Stimulated activated CD4-positive, alpha-beta T cell treated with anti-CD3 and anti-CD28 coated beads, Interleukin-4, amount 100 ng/mL, for 1 hour (primary cell): ENCODE measurements around the gene VASH2.

Experiments used
- DNase-seq: peaks from one replicate; pipeline ENCODE4 v3.0.0-alpha.2; 2020

VASH2 gene

DNA sequence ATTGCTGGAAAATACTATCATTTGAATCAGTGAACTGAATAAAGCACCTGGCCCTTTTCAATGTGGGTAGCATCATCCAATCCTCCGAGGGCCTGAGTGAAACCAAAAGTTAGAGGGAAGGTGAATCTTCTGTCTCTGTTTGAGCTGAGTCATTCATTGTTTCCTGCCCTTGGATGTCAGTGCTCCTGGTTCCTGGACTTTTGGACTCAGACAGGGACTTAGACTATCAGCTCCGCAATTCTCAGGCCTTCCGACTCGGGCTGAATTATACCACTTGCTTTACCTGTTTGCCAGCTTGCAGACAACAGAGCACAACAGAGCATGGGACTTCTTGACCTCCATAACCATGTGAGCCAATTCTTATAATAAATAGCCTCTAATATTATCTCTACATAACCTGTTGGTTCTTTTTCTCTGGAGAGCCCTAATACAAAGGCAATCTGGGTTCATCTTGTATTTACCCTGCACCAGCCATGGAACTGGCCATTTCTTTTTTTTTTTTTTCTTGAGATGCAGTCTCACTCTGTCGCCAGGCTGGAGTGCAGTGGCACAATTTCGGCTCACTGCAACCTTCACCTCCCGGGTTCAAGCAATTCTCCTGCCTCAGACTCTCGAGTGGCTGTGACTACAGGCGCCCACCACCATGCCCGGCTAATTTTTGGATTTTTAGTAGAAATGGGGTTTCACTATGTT, 19.2 kb upstream of the VASH2 start:
- no peak for DNase-seq

- DNase-seq = no peak
Observed at GRCh38 chr1:212933815-212934471, 16.4 kb upstream of the VASH2 start.

DNA sequence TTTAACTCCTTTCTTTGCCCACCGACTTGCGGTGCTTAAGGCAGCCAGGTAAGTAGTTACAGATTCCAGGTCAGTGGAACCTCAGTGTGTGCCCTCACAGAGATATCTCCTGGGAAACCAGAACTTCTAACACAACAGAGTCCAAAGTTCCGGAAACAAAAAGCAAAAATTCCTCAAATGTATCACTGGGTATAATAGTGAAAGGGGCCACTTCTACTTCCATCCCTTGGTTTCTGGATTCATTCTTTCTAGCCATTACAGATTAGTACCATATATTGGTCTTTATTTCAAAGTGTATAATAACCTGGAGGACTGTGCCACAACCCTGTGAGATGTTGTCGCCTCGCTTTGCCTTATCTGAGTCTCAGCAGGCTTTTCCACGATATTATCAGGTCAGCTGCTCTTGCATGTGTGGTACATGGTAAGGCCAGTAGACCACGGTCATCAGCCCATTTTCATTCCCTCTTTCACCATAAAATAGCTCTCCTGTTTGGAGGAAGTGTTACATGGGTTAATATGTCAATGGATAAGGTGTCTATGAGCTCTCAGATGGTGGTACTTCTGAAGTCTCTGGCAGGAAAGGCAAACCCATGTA, 14.9 kb upstream of the VASH2 start:
- no peak for DNase-seq

DNA sequence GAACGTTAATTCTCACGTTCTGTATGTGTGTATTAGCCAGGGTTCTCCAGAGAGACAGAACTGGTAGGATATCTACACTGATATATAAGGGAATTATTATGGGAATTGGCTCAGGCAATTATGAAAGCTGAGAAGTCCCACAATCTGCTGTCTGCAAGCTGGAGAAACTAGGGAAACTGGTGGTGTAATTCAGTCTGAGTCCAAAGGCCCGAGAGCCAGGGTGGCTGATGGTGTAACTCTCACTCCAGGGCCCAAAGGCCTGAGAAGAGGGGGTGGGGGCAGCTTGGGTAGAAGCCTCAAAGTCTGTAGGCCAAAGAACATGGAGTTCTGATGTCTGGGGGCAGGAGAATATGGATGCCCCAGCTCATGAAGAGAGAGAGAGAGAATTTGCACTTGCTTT, 13.3 kb upstream of the VASH2 start:
- no peak for DNase-seq

- DNase-seq = no peak
Observed at GRCh38 chr1:212938846-212939245, 11.5 kb upstream of the VASH2 start.

DNA sequence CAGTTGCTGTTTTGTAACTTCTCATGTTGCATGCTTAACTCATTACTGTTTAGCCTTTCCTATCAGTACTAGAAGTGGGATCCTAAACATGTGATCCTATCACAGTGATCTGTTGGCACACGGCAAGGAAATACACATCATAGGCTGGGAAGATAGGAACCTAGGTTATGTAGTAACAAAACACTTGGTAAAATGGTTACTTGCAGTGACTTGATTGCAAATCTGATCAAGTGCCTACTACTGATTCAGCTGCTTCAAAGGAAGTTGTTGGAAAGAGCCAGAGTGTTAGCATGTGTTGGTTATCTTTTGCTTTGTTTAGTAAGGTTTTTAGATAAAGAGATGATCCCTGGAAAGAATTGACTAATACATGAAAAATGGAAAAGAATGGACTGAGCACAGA, 8.9 kb upstream of the VASH2 start:
- DNase-seq = no peak

- DNase-seq = no peak
Observed at GRCh38 chr1:212942679-212943392, 7.5 kb upstream of the VASH2 start.

- no peak for DNase-seq
Observed at GRCh38 chr1:212943393-212943710, 7.0 kb upstream of the VASH2 start.

GRCh38 chr1:212944229-212944901, 6.0 kb upstream of the VASH2 start:
- DNase-seq = no peak

- DNase-seq = no peak
Observed at GRCh38 chr1:212945056-212945455, 5.3 kb upstream of the VASH2 start.

GRCh38 chr1:212945463-212946160, 4.7 kb upstream of the VASH2 start:
- DNase-seq = no peak

DNA sequence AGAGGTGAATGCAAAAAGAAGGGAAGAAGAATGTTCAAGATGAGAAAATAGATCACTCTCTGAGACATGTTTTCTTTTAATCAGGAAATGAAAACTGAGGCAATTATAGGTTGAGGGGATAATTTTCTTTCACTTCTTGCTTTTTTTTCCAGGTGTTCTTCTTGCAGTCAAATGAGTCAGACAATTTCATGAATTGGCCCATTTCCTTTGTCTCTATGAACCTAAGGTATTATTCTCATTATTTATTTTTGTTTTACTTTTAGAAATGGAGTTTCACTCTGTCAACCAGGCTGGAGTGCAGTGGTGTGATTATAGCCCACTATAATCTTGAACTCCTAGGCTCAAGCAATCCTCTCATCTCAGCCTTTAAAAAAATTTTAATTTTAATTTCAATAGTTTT, 3.5 kb upstream of the VASH2 start:
- no peak for DNase-seq

- no peak for DNase-seq
Observed at GRCh38 chr1:212949771-212950170, 570 bp upstream of the VASH2 start.

GRCh38 chr1:212951126-212951946, 995 bp downstream of the VASH2 start:
- no peak for DNase-seq

DNA sequence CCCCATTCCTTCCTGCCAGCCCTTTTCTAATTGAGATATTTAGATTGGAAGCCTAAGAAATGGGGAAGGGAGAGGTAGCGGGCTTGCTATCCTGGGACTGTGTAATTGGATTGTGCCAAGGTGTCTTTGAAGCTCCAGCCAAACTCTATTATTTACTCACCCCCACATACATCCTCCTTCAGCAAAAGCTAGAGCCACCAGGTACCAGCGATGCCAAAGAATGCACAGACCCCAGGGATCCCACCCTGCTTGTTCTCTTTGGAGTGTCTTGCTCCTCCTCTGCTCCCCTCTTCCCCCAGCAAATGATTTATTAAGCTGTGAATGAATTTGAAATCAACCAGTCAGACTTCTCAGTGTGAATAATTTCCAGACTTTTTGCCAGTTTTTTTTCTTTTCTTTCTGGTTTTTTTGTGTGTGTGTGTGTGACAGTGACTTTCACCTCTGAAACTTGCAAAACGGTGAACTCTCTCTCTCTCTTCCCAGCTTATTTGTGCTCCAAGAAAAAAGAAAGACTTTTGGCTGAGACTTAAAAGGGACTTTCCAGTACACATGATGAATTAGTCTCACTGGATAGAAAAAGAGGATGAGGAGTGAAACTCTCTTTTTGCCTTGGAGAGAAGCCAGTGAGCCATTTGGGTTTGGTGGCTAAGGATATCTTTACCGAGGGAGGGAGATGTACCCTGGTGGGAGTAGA, 1.8 kb downstream of the VASH2 start:
- no peak for DNase-seq

DNA sequence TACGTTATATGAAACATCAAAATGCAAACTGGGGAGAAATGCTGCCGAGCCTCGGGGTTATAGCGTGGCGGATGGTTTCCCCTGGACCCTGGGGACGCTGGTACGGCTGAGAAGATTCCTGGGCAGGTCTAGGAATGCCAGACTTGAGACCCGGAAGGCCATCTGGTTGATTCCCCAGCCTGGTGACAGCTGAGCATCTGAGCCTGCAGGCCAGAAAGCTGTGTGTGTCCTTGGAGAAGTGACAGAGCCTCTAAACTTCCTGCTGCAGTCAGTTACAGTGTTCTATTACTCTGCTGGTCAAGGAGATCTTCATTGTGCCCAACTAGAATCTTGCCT, 2.3 kb downstream of the VASH2 start:
- no peak for DNase-seq

GRCh38 chr1:212953321-212953720, 3.0 kb downstream of the VASH2 start:
- DNase-seq = no peak

GRCh38 chr1:212954514-212954913, 4.2 kb downstream of the VASH2 start:
- no peak for DNase-seq

DNA sequence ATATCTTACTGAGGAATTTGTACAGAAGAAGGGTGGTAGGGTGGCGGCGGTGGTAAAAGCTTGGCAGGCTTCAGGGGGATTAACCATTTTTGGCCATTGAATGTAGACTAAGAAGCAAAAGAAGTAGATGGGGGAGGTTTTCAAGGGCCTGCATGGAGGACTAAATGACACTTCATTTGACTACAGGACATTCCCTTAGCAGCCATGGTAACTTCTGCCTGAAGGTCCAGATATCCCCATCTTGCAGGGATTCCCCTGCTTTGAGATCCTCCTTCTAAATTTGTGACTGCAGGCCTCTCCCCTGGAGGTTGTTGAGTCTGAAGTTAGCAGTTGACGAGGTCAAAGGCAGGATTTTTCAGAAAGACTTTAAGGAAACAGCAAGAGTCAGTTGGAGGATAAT, 4.8 kb downstream of the VASH2 start:
- DNase-seq = no peak

GRCh38 chr1:212955961-212956620, 5.8 kb downstream of the VASH2 start:
- no peak for DNase-seq

DNA sequence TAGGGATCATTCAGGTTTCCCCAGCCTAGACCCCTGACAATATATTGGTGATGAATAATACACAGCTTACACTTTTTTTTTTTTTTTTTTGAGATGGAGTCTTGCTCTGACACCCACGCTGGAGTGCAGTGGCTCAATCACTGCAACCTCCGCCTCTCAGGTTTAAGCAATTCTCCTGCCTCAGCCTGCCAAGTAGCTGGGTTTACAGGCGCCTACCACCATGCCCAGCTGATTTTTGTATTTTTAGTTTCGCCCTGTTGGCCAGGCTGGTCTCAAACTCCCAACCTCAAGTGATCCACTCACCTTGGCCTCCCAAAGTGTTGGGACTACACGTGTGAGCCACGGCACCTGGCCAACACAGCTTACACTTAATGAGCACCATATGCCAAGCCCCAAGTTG, 7.2 kb downstream of the VASH2 start:
- no peak for DNase-seq
